ENCODE results near the gene HOXC4. TPM values are rescaled to one million over a fixed set of nuclear protein-coding genes. Genes with fewer than 3 reads are reported as not detected.

The HOXC4 gene
- polyA plus RNA-seq, 2 of the 4 experiments (the other 2 are of a cell fraction) = 1.3 to 4.0 TPM

- Histone ChIP-seq H3K4me3 (no peak overlapping the region), H3K9me3 (no peaks in the 10 kb centered on the region), H3K4me1 (peaks cover 5% of the 10 kb centered on the region; the same call in 1 of the 3 replicates), H3K27ac (no peak overlapping the region), H3K4me2 (no peak overlapping the region)
- no peak for DNase-seq (ENCODE audit: low read depth in 1 of 2, low spot score in 1 of 2)
- ATAC-seq = no peak
- TF ChIP-seq ZNF302 (CRISPR knock-in tag; IDR thresholded peaks at IDR 0.05) (no peak), CBX2 (IDR thresholded peaks at IDR 0.05; ENCODE audit: borderline replicate concordance, low read depth) (no peak), MYC (IDR thresholded peaks at IDR 0.05; ENCODE audit: borderline replicate concordance, low read length) (no peak), SREBF2 (IDR thresholded peaks at IDR 0.05) (no peak), ESRRA (IDR thresholded peaks at IDR 0.05; ENCODE audit: borderline replicate concordance, low read length) (no peak), PBX3 (IDR thresholded peaks at IDR 0.05) (no peak), HOXB13 (CRISPR knock-in tag; IDR thresholded peaks at IDR 0.05; ENCODE audit: low read depth) (no peak), HOXA7 (CRISPR knock-in tag; IDR thresholded peaks at IDR 0.05) (no peak), POLR2A (IDR thresholded peaks at IDR 0.05; ENCODE audit: low read length) (no peak), ATOH8 (CRISPR knock-in tag; IDR thresholded peaks at IDR 0.05; ENCODE audit: low read depth) (no peak), HEYL (CRISPR knock-in tag; IDR thresholded peaks at IDR 0.05) (no peak), REST (IDR thresholded peaks at IDR 0.05) (no peak), KDM1A (IDR thresholded peaks at IDR 0.05; ENCODE audit: low read depth) (no peak)
- WGBS (ENCODE audit: missing lambda C conversion rate) = 89% methylated on average over 38 of the region's 38 CpGs
- FAIRE-seq = no peak
- POLR2A ChIA-PET = no interaction called here
- CTCF ChIA-PET = interaction anchor here (0.8 to 3.1 kb wide), 8 partner anchors 10 to 140 kb away, joined by 3 to 17 read pairs (median 3); partner anchors contain the start of gene HOXC5
Measured at GRCh38 chr12:54060174-54060974, 6.7 kb downstream of the HOXC4 start.

- Histone ChIP-seq H3K4me3 (no peak overlapping the region), H3K4me2 (no peak overlapping the region), H3K27ac (no peak overlapping the region), H3K4me1 (no peaks in the 10 kb centered on the region), H3K9me3 (no peaks in the 10 kb centered on the region)
- FAIRE-seq (no peak), ATAC-seq (no peak), DNase-seq (ENCODE audit: low read depth in 1 of 2, low spot score in 1 of 2) (no peak)
- no peak for TF ChIP-seq CBX2 (IDR thresholded peaks at IDR 0.05; ENCODE audit: borderline replicate concordance, low read depth)
- no peak for TF ChIP-seq PBX3 (IDR thresholded peaks at IDR 0.05)
- no peak for TF ChIP-seq MAZ (IDR thresholded peaks at IDR 0.05; ENCODE audit: borderline replicate concordance, low read depth, low read length)
- TF ChIP-seq FOSL2 (IDR thresholded peaks at IDR 0.05) = no peak
- TF ChIP-seq FOSL2 (CRISPR knock-in tag; IDR thresholded peaks at IDR 0.05) = no peak
- TF ChIP-seq JUN (IDR thresholded peaks at IDR 0.05) = no peak
- TF ChIP-seq CHD4 (IDR thresholded peaks at IDR 0.05; ENCODE audit: borderline replicate concordance) = no peak
- TF ChIP-seq CBX8 (IDR thresholded peaks at IDR 0.05) = no peak
- TF ChIP-seq RCOR1 (IDR thresholded peaks at IDR 0.05; ENCODE audit: low read depth, low read length) = no peak
- no peak for TF ChIP-seq HES2 (IDR thresholded peaks at IDR 0.05)
- no peak for TF ChIP-seq E2F6 (IDR thresholded peaks at IDR 0.05; ENCODE audit: borderline replicate concordance, low read depth)
- no peak for TF ChIP-seq BCL3 (IDR thresholded peaks at IDR 0.05)
- CTCF ChIA-PET = interaction anchor here (0.8 to 3.1 kb wide), 4 partner anchors 15 to 116 kb away, joined by 3 to 17 read pairs (median 3); partner anchors contain the start of gene HOXC5
- WGBS (ENCODE audit: missing lambda C conversion rate) = 74% methylated on average over 7 of the region's 7 CpGs
- POLR2A ChIA-PET = no interaction called here
Measured at GRCh38 chr12:54060975-54061778, 7.5 kb downstream of the HOXC4 start.

Data from A549 (cell line).